Breast epithelium (tissue), 3 donors: Measurements from ENCODE around the gene FBLN2.

Source experiments
- CTCF ChIP-seq, 3 donors: fragments of 450-650 bp; IDR thresholded peaks; one replicate each; pipeline ENCODE4 v1.5.1; 2016 to 2017; ENCODE audit warnings: antibody characterized with exemption in 3 of 3, mild to moderate bottlenecking in 3 of 3, moderate library complexity in 3 of 3
- POLR2A ChIP-seq: fragments of 450-650 bp; IDR thresholded peaks from one replicate; pipeline ENCODE4 v1.6.1; 2016; ENCODE audit warnings: antibody characterized with exemption, mild to moderate bottlenecking, moderate library complexity

GRCh38 chr3:13581485-13582365 lies 32.8 kb downstream of the FBLN2 start:
- TF ChIP-seq CTCF (IDR thresholded peaks at IDR 0.05) (no peak), POLR2A (no peak)
